Panc1 (cell line): ENCODE data around the gene MUCL3. TPM values are rescaled to one million over a fixed set of nuclear protein-coding genes. Genes with fewer than 3 reads are reported as not detected.
"Not testable (repeated sequence)": the region's sequence is repeated elsewhere in the genome, so short reads cannot be mapped to it uniquely, and the experiment has no call there.

Experiments used
- ATAC-seq: fragments of 200-7000 bp; cut with Tn5 transposase; 2 replicates; pipeline ENCODE4 v1.9.1; 2020; ENCODE audit warnings: mild to moderate bottlenecking, moderate library complexity
- BruUV-seq: library from RNA; stranded (reverse); fragments of 400-500 nt; replicated peaks from 2 replicates; lab custom pipeline; 2021; lab: Mats Ljungman, UMichigan
- CTCF ChIA-PET: fragments of 300-600 bp; sonication (Branson Sonifier 250); formaldehyde crosslinking; loops from one replicate; lab custom pipeline; 2022; ENCODE audit warnings: antibody characterized with exemption; lab: Charles Lee
- POLR2A ChIA-PET: fragments of 300-600 bp; sonication (Branson Sonifier 250); formaldehyde crosslinking; loops from one replicate; lab custom pipeline; 2022; ENCODE audit warnings: antibody characterized with exemption; lab: Charles Lee
- DNase-seq: peaks from one replicate; pipeline ENCODE4 v3.0.0-alpha.2; 2010; ENCODE audit warnings: low read depth, low spot score
- H3K27ac ChIP-seq: 2 replicates; pipeline ENCODE4 v1.5.1; 2011; ENCODE audit warnings: mild to moderate bottlenecking, low read length, inconsistent platforms
- H3K27me3 ChIP-seq: fragments of 200-500 bp; sonication (Bioruptor generic); 2 replicates; pipeline ENCODE4 v1.6.0; 2014; ENCODE audit warnings: low read length, inconsistent platforms; ENCODE audit not compliant: control insufficient read depth, insufficient read depth
- H3K36me3 ChIP-seq: fragments of 200-500 bp; sonication (Bioruptor generic); 2 replicates; pipeline ENCODE4 v1.5.1; 2014; ENCODE audit warnings: inconsistent platforms, mild to moderate bottlenecking, low read length, moderate library complexity; ENCODE audit not compliant: control insufficient read depth, insufficient read depth
- H3K4me1 ChIP-seq: 2 replicates; pipeline ENCODE4 v1.5.1; 2011; ENCODE audit warnings: inconsistent platforms, mild to moderate bottlenecking, low read length, moderate library complexity; ENCODE audit not compliant: control insufficient read depth, insufficient read depth
- H3K4me3 ChIP-seq, 2 experiments: 2 replicates each; pipeline ENCODE4 v1.5.1; 2011 to 2012; ENCODE audit warnings: low read depth in 2 of 2, low read length in 2 of 2, mild to moderate bottlenecking in 2 of 2, inconsistent platforms in 1 of 2, moderate library complexity in 1 of 2
- H3K9me3 ChIP-seq: fragments of 200-500 bp; sonication (Bioruptor generic); 2 replicates; pipeline ENCODE4 v1.5.1; 2014; ENCODE audit warnings: low read depth, mild to moderate bottlenecking, inconsistent platforms, low read length, moderate library complexity; ENCODE audit not compliant: control insufficient read depth, insufficient read depth
- POLR2AphosphoS5 ChIP-seq: IDR thresholded peaks from 2 replicates; pipeline ENCODE4 v1.6.1; 2012; ENCODE audit warnings: mild to moderate bottlenecking, low read depth, low read length, moderate library complexity
- SIN3A ChIP-seq: IDR thresholded peaks from 2 replicates; pipeline ENCODE4 v1.6.1; 2012; ENCODE audit warnings: low read depth, mild to moderate bottlenecking, low read length, moderate library complexity, borderline replicate concordance; ENCODE audit not compliant: insufficient read depth
- TCF7L2 ChIP-seq: IDR thresholded peaks from 2 replicates; pipeline ENCODE4 v1.6.1; 2011; ENCODE audit warnings: mild to moderate bottlenecking, low read depth, low read length, inconsistent platforms
- in situ Hi-C: cut with HindIII; loops from 2 replicates; pipeline ENCODE4 v1.10.0; 2016; ENCODE audit warnings: low sequenced_read_pairs, low pct_unique_long_range_greater_than_20kb
- intact Hi-C: fragments of 100-400 bp; cut with micrococcal nuclease; formaldehyde crosslinking; loops from one replicate; pipeline ENCODE4 v1.10.0; 2022; ENCODE audit not compliant: unreplicated experiment
- total RNA-seq: library from RNA; stranded (reverse); gene quantifications from one replicate; pipeline ENCODE4 v1.2.1, GENCODE V29; 2021; ENCODE audit not compliant: unreplicated experiment
- TF ChIP-seq, protein P1 (sequence below): fragments of 450-650 bp; IDR thresholded peaks from 2 replicates; pipeline ENCODE4 v1.5.1; 2017; ENCODE audit warnings: mild to moderate bottlenecking
- TF ChIP-seq, protein P2 (sequence below), 2 experiments: IDR thresholded peaks; 2 replicates each; pipeline ENCODE4 v1.6.1; 2011 to 2012; ENCODE audit warnings: low read depth in 2 of 2, control low read depth in 1 of 2, low read length in 1 of 2, mild to moderate bottlenecking in 1 of 2, moderate library complexity in 1 of 2; ENCODE audit not compliant: insufficient read depth in 1 of 2

The MUCL3 gene
- total RNA-seq, 1 experiment from 2014 or later = not detected

DNA sequence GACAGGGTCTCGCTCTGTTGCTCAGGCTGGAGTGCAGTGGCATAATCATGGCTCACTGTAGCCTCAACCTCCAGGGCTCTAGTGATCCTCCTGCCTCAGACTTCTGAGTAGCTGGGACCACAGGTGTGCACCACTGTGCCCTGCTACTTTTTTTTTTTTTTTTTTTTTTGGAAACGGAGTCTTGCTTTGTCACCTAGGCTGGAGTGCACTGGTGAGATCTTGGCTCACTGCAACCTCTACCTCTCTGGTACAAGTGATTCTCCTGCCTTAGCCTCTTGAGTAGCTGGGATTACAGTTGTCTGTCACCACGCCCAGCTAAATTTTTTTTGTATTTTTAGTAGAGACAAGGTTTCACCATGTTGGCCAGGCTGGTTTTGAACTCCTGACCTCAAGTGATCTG, 13.7 kb upstream of the MUCL3 start:
- ChIA-PET POLR2A (interaction anchor here (0.7 kb wide), 1 partner anchor 713 kb away, joined by 11 read pairs; no protein-coding TSS in a partner anchor), CTCF (interaction anchor here (0.6 kb wide), 1 partner anchor 102 kb away, joined by 4 read pairs; no protein-coding TSS in a partner anchor)
- in situ Hi-C loops, H3K36me3 ChIP-seq, H3K27me3 ChIP-seq, H3K4me3 ChIP-seq, intact Hi-C loops, H3K9me3 ChIP-seq, H3K27ac ChIP-seq, H3K4me1 ChIP-seq, DNase-seq, BruUV-seq, ATAC-seq: not testable (repeated sequence)

GRCh38 chr6:30928677-30929076, 12.1 kb upstream of the MUCL3 start:
- CTCF ChIA-PET = interaction anchor here (0.6 kb wide), 1 partner anchor 203 kb away, joined by 6 read pairs; no protein-coding TSS in a partner anchor

GRCh38 chr6:30930506-30930905, 10.3 kb upstream of the MUCL3 start:
- H3K27ac ChIP-seq = no peak overlapping the region
- ATAC-seq (no peak), DNase-seq (no peak)
- no peak overlapping the region for H3K4me3 ChIP-seq
- H3K4me1 ChIP-seq = no peaks in the 10 kb centered on the region
- 0 out of 2 replicates have a peak, but pooled peaks cover 3% of the 10 kb centered on the region for H3K9me3 ChIP-seq
- in situ Hi-C loops (no loop called here), intact Hi-C loops (loop anchor here (5.0 kb wide), 1 partner anchor 142 kb away; no protein-coding TSS in a partner anchor)
- CTCF ChIA-PET = no interaction called here
- H3K27me3 ChIP-seq = no peaks in the 10 kb centered on the region
- TF ChIP-seq, protein P1, sequence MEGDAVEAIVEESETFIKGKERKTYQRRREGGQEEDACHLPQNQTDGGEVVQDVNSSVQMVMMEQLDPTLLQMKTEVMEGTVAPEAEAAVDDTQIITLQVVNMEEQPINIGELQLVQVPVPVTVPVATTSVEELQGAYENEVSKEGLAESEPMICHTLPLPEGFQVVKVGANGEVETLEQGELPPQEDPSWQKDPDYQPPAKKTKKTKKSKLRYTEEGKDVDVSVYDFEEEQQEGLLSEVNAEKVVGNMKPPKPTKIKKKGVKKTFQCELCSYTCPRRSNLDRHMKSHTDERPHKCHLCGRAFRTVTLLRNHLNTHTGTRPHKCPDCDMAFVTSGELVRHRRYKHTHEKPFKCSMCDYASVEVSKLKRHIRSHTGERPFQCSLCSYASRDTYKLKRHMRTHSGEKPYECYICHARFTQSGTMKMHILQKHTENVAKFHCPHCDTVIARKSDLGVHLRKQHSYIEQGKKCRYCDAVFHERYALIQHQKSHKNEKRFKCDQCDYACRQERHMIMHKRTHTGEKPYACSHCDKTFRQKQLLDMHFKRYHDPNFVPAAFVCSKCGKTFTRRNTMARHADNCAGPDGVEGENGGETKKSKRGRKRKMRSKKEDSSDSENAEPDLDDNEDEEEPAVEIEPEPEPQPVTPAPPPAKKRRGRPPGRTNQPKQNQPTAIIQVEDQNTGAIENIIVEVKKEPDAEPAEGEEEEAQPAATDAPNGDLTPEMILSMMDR = no peak
- TF ChIP-seq TCF7L2 (no peak), POLR2AphosphoS5 (no peak), SIN3A (no peak)
- TF ChIP-seq, protein P2, sequence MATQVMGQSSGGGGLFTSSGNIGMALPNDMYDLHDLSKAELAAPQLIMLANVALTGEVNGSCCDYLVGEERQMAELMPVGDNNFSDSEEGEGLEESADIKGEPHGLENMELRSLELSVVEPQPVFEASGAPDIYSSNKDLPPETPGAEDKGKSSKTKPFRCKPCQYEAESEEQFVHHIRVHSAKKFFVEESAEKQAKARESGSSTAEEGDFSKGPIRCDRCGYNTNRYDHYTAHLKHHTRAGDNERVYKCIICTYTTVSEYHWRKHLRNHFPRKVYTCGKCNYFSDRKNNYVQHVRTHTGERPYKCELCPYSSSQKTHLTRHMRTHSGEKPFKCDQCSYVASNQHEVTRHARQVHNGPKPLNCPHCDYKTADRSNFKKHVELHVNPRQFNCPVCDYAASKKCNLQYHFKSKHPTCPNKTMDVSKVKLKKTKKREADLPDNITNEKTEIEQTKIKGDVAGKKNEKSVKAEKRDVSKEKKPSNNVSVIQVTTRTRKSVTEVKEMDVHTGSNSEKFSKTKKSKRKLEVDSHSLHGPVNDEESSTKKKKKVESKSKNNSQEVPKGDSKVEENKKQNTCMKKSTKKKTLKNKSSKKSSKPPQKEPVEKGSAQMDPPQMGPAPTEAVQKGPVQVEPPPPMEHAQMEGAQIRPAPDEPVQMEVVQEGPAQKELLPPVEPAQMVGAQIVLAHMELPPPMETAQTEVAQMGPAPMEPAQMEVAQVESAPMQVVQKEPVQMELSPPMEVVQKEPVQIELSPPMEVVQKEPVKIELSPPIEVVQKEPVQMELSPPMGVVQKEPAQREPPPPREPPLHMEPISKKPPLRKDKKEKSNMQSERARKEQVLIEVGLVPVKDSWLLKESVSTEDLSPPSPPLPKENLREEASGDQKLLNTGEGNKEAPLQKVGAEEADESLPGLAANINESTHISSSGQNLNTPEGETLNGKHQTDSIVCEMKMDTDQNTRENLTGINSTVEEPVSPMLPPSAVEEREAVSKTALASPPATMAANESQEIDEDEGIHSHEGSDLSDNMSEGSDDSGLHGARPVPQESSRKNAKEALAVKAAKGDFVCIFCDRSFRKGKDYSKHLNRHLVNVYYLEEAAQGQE (IDR thresholded peaks at IDR 0.05; ENCODE audit: insufficient read depth in 1 of 2, low read depth in 2 of 2, low read length in 1 of 2) = no peak
- no TSS peak for BruUV-seq
- no peaks in the 10 kb centered on the region for H3K36me3 ChIP-seq
- POLR2A ChIA-PET = no interaction called here

More at GRCh38 chr6:30928677-30929076, 12.1 kb upstream of the MUCL3 start:
- Histone ChIP-seq H3K9me3 (0 out of 2 replicates have a peak, but pooled peaks cover 3% of the 10 kb centered on the region), H3K4me3 (no peak overlapping the region), H3K27ac (no peak overlapping the region), H3K36me3 (no peaks in the 10 kb centered on the region), H3K4me1 (no peaks in the 10 kb centered on the region), H3K27me3 (no peaks in the 10 kb centered on the region)
- TF ChIP-seq, protein P1 = no peak
- no peak for TF ChIP-seq POLR2AphosphoS5
- no peak for TF ChIP-seq TCF7L2
- TF ChIP-seq SIN3A = no peak
- TF ChIP-seq, protein P2 (IDR thresholded peaks at IDR 0.05; ENCODE audit: insufficient read depth in 1 of 2, low read depth in 2 of 2, low read length in 1 of 2) = no peak
- BruUV-seq = no TSS peak
- DNase-seq (no peak), ATAC-seq (no peak)
- intact Hi-C loops (no loop called here), in situ Hi-C loops (no loop called here)
- POLR2A ChIA-PET = no interaction called here
